RKO (cell line): Measurements from ENCODE around the gene DNAI1.

Source experiments
- DNase-seq: peaks from one replicate; pipeline ENCODE4 v3.0.0-alpha.2; 2016; ENCODE audit warnings: low spot score

The DNAI1 gene

GRCh38 chr9:34558919-34559623 is 100.5 kb downstream of the DNAI1 start:
- no peak for DNase-seq

GRCh38 chr9:34559624-34560455 is 101.2 kb downstream of the DNAI1 start:
- peak; percentile 32 for DNase-seq

- no peak for DNase-seq
Observed at GRCh38 chr9:34560599-34561214, 102.1 kb downstream of the DNAI1 start.

GRCh38 chr9:34562135-34562745 is 103.6 kb downstream of the DNAI1 start:
- DNase-seq = no peak

GRCh38 chr9:34563262-34563661 is 104.7 kb downstream of the DNAI1 start:
- no peak for DNase-seq

- no peak for DNase-seq
Observed at GRCh38 chr9:34564617-34565016, 106.0 kb downstream of the DNAI1 start.

- DNase-seq = no peak
Observed at GRCh38 chr9:34565856-34566255, 107.3 kb downstream of the DNAI1 start.

- DNase-seq = no peak
Observed at GRCh38 chr9:34566322-34566721, 107.7 kb downstream of the DNAI1 start.

- no peak for DNase-seq
Observed at GRCh38 chr9:34566972-34567371, 108.4 kb downstream of the DNAI1 start.

GRCh38 chr9:34568133-34568532 is 109.5 kb downstream of the DNAI1 start:
- DNase-seq = no peak

GRCh38 chr9:34568774-34569173 is 110.2 kb downstream of the DNAI1 start:
- DNase-seq = no peak

GRCh38 chr9:34570376-34570775 is 111.8 kb downstream of the DNAI1 start:
- no peak for DNase-seq
